Panc1 (cell line): Measurements from ENCODE around the gene STYXL1.

Source experiments
- SIN3A ChIP-seq: IDR thresholded peaks from 2 replicates; pipeline ENCODE4 v1.6.1; 2012; ENCODE audit warnings: low read depth, mild to moderate bottlenecking, low read length, moderate library complexity, borderline replicate concordance; ENCODE audit not compliant: insufficient read depth
- TF ChIP-seq, protein P1 (sequence below): fragments of 450-650 bp; IDR thresholded peaks from 2 replicates; pipeline ENCODE4 v1.5.1; 2017; ENCODE audit warnings: mild to moderate bottlenecking

DNA sequence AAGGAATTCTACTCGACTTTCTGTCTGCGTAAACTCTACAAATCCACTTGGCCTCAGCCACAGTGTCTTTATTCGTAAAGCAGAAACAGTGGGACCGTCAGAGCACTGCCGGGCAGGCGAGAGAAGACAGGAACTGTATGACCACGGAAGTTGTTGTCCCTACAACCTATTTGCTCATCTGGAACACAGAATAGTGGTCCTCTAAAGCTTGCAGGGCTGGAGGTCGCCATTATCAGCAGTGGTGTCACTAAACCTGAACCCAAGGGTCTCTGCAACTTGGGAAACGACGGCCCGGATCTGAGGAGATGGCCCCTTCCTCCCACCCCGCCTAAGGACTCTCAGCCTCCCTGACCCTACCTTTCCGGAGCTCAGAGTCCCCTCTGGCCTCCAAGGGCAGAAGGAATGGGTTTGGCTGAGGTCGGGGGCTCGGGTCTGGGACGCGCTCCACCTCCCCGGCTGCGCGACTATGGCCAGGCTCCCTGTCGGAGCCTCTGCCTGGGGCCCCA, 442 bp downstream of the STYXL1 start:
- TF ChIP-seq, protein P1, sequence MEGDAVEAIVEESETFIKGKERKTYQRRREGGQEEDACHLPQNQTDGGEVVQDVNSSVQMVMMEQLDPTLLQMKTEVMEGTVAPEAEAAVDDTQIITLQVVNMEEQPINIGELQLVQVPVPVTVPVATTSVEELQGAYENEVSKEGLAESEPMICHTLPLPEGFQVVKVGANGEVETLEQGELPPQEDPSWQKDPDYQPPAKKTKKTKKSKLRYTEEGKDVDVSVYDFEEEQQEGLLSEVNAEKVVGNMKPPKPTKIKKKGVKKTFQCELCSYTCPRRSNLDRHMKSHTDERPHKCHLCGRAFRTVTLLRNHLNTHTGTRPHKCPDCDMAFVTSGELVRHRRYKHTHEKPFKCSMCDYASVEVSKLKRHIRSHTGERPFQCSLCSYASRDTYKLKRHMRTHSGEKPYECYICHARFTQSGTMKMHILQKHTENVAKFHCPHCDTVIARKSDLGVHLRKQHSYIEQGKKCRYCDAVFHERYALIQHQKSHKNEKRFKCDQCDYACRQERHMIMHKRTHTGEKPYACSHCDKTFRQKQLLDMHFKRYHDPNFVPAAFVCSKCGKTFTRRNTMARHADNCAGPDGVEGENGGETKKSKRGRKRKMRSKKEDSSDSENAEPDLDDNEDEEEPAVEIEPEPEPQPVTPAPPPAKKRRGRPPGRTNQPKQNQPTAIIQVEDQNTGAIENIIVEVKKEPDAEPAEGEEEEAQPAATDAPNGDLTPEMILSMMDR: no peak
- no peak for TF ChIP-seq SIN3A
